ENCODE data around the gene PRDM7. TPM values are rescaled to one million over a fixed set of nuclear protein-coding genes. Genes with fewer than 3 reads are reported as not detected.
A peak's percentile ranks its signal among the peaks of the same experiment; 100 is the strongest.

Gene PRDM7
- total and polyA plus RNA-seq, 2 of the 8 experiments (the other 6 are each of a cell fraction or from before 2014, with no cell fraction given): 0.02 TPM; not detected in 1

DNA sequence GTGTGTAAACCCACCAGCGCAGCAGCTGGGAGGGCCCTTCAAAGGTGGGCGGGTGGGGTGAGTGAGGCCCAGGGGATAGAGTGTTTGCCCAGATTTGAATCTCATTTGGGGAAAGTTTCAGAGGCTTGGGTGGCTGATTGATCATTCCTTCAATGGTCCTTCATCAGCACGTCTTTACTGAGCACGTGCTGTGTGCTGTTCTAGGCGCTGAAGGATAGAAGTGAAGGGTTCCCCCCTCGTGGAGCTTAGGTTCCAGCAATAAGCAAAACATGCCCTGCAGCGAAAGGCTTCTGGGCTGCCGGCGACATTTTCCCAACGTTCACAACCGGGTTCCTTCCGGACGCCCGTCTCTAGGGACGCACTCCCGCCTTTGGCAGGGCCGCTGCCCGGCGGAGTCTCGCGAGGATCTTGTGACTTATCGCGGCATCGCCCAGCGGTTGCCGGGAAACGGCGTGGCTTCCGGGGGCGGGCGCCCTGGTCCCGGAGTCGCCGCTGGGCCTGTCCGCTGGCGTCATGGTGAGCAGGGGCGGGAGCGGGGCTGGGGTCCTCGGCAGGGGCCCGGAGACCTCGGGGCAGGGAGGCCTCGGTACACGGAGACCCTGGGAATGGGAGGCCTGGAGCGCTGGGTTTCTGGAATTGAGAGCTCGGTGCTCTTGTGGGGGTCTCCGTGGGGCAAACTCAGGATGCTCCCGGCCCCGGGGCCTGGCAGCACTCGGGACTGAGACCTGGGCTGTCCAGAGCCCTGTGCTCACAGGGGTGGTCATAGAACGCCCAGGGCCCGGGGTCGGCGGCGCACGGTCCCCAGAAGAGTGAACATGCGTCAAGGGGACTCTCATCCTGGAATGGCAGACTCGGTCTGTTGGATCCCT, 54.7 kb downstream of the PRDM7 start (continued):
- TF ChIP-seq, protein P1, sequence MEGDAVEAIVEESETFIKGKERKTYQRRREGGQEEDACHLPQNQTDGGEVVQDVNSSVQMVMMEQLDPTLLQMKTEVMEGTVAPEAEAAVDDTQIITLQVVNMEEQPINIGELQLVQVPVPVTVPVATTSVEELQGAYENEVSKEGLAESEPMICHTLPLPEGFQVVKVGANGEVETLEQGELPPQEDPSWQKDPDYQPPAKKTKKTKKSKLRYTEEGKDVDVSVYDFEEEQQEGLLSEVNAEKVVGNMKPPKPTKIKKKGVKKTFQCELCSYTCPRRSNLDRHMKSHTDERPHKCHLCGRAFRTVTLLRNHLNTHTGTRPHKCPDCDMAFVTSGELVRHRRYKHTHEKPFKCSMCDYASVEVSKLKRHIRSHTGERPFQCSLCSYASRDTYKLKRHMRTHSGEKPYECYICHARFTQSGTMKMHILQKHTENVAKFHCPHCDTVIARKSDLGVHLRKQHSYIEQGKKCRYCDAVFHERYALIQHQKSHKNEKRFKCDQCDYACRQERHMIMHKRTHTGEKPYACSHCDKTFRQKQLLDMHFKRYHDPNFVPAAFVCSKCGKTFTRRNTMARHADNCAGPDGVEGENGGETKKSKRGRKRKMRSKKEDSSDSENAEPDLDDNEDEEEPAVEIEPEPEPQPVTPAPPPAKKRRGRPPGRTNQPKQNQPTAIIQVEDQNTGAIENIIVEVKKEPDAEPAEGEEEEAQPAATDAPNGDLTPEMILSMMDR (IDR thresholded peaks at IDR 0.05; ENCODE audit: control extremely low read depth in 1 of 3, insufficient read depth in 1 of 3, low read depth in 1 of 3, low read length in 3 of 3): no peak
- TF ChIP-seq ASH2L (IDR thresholded peaks at IDR 0.05; ENCODE audit: low read length) (no peak), EZH2 (IDR thresholded peaks at IDR 0.05; ENCODE audit: low read depth, low read length, severe bottlenecking) (no peak), TAF7 (optimal IDR thresholded peaks at IDR 0.05; ENCODE audit: borderline replicate concordance, low read depth, low read length) (peak; percentile 79), TCF12 (IDR thresholded peaks at IDR 0.05; ENCODE audit: low read depth, low read length) (no peak), TBP (IDR thresholded peaks at IDR 0.05; ENCODE audit: low read depth, low read length) (peak; percentile 40; the same call in 1 of the 2 replicates)

Data from H1 (cell line).